OCI-M1 (cell line): ENCODE data around the gene UBAC2.

ENCODE experiments used
- DNase-seq: peaks from one replicate; lab custom pipeline; 2025; lab: John Stamatoyannopoulos, UW

The UBAC2 gene, protein sequence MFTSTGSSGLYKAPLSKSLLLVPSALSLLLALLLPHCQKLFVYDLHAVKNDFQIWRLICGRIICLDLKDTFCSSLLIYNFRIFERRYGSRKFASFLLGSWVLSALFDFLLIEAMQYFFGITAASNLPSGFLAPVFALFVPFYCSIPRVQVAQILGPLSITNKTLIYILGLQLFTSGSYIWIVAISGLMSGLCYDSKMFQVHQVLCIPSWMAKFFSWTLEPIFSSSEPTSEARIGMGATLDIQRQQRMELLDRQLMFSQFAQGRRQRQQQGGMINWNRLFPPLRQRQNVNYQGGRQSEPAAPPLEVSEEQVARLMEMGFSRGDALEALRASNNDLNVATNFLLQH

GRCh38 chr13:99200432-99201167, at the start of gene UBAC2:
UBAC2 (plus strand) TSS chr13:99200854; CDS start chr13:99200909, 55 bp downstream.
- DNase-seq = peak; percentile 98

- peak; percentile 64 for DNase-seq
Measured at GRCh38 chr13:99151516-99151915, 49.1 kb upstream of the UBAC2 start.

DNA sequence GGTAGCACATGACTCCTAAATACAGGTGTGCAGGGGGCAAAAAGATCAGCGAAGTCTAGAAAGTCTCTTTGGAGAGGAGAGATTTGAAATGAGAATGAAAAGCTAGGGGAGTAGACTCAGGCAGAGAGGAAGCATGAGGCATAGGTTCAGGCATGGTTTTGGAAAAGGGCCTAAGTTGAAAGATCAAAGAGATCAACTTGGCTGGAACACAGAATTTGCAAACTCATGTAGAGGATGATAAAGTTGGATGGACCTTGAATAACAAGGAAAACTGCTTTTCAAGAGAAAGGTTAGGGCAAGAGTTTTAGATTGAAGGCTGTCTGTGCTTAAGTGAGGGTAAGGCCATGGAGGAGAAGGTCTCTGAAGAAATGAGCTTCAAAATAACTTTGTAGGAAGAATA, 47.4 kb upstream of the UBAC2 start:
- DNase-seq = peak; percentile 8

DNA sequence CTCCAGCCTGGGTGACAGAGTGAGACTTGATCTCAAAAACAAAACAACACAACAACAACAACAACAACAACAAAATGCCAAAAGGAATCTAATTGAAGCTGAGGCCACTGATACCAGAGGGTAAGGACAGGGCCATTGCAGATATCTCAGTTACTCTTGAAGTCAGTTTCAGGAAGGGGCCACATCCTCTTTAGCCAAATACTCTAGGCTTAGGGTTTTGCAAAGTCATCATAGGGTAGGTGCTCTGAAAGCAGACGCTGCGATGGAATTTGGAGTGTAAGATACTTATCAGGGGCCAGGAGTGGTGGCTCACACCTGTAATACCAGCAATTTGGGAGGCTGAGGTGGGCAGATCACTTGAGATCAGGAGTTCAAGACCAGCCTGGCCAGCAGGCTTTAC, 46.6 kb upstream of the UBAC2 start:
- DNase-seq = peak; percentile 34

DNA sequence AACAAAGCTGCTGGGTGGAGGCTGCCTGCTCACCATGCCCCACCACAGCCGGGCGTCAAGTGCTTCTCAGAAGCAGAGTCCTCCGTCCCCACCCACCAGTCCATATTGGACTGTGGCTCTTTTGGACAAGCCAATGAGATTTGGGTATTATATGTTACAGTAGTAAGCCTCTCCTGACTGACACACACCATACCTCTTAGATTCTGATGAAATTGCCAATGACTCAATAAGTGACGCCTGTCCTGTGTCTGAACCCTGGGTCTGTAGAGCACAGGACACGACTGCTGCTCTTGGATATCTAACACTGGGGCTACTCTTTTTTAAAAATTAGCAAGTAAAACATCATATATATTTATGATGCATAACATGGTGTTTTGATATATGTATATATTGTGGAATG, 44.8 kb upstream of the UBAC2 start:
- no peak for DNase-seq

DNA sequence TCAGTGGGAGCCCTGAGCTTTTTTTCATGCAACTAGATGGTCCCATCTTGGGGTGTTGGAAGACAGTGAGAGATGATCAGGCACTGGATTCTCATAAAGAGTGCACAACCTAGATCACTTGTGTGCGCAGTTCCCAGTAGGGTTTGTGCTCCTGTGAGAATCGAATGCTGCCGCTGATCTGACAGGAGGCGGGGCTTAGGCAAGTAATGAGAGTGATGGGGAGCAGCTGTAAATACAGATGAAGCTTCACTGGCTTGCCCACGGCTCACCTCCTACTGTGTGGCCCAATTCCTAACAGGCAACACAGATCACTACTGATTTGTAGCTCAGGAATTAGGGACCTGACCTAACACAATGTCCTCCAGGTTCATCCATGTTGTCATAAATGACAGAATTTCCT, 43.6 kb upstream of the UBAC2 start:
- DNase-seq = no peak

DNA sequence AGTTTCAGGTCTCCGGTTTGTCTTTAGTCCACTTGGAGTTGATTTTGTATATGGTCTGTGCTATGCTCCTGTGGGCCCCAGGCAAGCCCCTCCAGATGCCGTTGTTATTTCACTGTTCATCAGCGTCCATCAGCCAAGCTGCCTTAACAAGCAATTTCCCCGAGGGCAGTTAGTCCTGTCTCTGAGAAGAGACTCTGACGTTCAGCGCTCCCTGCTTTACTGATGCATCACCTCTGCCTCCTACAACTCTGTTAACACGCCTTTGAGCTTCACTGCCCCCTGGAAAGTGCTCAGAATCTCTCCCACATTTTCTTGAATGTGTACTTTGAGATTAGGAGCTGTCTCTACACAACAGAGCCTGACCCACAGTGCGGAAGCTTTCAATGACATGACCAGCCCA, 41.8 kb upstream of the UBAC2 start:
- DNase-seq = no peak

DNA sequence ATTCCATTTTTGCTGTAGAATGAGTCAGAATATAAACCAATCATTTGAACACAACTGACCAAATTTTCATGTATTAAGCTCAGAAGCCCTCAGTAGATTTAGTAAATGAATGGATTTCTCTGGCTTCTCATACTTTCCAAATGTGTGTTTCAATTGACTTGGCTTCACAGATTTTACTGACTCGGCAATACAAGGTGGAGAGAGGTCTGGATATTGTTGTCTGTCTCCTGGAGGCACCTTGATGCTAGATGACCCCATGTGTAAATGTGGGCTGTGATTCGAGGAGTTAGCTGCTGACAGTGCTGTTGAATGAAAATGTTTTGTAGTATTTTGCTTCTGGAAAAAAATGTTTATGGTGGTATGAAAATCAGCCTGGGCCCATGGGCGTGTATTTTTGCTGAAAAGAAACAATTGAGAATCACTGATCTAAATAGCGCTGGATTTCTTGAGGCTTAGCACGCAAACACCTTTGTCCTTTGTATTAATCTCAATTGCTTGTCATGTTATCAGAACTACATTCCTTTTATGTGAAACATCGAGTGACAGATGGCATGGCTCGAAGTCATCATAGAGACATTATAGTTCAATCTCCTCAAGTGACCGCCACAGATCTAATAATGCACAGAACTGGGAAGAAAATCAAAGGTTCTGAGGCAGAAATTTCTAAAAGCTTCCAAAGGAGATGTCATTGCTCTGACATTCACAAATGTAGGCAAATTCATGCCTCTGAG, 41.2 kb upstream of the UBAC2 start:
- no peak for DNase-seq

- DNase-seq = no peak
Measured at GRCh38 chr13:99160415-99160814, 40.2 kb upstream of the UBAC2 start.

DNA sequence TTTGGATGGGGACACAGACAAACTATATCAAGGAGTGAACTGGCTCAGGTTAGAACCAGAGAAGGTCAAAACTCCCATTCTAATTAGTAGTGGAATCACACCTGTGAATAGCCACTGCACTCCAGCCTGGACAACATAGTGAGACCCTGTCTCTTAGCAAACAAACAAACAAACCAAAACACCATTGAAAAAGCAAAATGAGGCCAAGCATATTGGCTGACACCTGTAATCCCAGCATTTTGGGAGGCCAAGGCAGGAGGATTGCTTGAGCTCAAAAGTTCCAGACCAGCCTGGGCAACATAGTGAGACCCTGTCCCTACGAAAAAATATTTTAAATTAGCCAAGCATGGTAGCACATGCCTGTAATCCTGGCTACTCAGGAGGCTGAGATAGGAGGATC, 39.1 kb upstream of the UBAC2 start:
- no peak for DNase-seq

DNA sequence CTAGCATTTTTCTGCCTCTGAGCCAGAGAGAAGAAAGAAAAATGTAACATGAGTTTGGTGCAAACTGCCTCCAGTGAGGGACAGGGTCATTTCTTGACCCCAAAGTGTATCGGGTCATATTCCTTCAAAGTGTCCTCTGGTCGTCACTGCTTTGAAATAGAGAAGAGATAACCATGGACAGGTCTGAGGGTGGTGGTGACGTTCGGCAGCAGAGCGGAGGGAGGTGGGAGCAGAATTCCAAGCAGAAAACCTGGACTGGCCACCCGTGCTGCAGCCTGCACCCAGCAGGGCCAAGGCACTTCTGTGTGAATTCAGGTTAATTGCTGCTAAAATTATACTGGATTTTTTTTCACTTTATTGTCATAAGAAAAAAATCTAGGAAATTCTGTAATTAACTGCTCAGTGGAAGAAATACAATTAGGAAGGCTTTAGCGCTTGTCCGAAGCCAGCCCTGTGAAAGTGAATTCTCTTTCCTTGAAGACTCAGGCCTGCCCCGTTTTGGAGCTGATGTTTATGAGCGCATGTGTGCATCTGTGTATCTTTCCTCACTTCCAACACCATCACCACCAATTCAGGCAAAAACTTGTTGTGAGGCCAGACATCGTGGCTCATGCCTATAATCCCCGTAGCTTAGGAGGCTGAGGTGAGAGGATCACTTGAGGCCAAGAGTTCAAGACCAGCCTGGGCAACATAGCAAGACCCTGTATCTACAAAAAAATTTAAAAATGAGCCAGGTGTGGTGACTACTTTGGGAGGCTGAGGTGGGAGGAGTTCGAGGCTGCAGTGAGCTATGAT, 37.9 kb upstream of the UBAC2 start:
- no peak for DNase-seq

GRCh38 chr13:99164226-99164625, 36.4 kb upstream of the UBAC2 start:
- DNase-seq = no peak

DNA sequence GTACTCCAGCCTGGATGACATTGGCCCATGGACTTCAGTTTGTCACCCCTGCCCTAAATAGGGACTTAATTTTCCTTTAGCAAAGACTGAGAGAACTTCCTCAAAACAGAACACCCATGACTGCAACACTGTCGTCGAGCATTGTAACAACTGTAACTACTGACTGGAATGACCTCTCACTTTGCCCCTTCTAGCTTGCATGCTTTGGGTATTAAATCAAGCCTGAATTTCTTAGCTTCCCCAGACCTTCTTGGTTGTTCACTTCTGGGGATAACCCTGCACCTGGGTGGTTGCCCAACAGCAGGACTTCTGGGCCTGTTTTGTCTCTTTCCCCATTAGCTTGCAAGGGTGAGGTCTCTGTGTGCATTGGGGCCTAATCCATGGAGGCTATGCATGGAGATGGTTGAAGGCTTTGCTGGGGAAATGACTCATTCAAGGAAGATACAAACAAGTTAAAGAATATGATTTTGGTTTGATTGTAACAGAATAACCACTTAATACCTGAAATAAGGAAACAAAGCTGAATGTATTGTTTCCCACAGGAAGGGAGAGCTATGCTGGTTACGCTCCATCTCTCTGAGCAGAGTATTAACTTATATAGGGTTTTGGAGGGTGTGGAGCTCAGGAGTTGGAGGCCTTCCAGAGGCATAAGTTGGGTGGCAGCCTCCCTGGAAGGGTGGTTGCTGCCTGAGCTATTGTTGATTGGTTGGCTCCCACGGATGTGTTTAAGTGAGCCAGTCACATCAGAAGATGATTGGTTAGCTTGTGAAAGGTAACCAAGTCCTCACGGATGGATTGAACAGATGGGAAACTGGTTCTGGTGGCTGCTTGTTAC, 34.7 kb upstream of the UBAC2 start:
- DNase-seq = no peak

GRCh38 chr13:99172951-99173350, 27.7 kb upstream of the UBAC2 start:
- no peak for DNase-seq

DNA sequence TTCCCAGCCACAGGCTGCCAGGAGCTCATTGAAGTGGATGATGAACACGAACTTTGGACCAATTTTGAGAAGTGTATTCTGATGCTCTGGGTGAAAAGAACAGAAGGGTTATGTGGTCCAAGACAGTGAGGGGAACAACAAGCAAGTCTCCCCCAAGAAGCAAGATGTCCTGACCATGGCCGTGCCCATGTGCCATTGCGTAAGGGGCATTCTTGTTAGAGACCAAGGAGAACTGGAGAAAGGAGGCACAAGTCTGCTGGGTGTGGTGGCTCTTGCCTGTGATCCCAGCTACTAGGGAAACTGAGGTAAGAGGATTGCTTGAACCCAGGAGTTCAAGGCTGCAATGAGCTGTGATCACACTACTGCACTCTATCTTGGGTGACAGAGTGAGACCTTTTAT, 27.0 kb upstream of the UBAC2 start:
- DNase-seq = no peak

DNA sequence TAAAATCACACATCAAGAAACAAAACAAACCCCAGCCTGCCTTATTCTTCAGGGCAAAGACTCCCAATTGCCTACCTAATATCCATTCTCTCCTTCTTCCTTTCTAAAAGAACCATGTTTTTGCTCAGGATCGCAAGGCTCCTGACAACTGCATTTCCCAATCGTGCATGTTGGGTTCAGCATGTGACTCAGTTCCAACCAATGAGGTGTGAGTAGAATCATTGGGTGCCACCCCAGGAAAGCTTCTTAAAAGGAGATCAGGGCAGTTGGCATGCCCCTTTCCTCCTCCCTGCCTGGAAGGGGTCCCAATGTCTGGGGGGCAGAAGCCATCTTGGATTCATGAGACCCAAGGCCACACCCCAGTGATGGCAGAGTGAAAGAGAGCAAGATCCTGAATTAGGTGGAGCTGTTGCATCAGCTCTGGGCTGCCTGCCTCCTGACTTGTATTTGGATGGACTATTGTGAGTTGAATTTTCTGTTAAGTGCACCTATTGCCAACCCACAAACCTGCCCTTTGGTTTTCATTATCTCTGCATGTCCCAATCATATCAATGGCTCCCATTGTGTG, 26.0 kb upstream of the UBAC2 start:
- DNase-seq = no peak

DNA sequence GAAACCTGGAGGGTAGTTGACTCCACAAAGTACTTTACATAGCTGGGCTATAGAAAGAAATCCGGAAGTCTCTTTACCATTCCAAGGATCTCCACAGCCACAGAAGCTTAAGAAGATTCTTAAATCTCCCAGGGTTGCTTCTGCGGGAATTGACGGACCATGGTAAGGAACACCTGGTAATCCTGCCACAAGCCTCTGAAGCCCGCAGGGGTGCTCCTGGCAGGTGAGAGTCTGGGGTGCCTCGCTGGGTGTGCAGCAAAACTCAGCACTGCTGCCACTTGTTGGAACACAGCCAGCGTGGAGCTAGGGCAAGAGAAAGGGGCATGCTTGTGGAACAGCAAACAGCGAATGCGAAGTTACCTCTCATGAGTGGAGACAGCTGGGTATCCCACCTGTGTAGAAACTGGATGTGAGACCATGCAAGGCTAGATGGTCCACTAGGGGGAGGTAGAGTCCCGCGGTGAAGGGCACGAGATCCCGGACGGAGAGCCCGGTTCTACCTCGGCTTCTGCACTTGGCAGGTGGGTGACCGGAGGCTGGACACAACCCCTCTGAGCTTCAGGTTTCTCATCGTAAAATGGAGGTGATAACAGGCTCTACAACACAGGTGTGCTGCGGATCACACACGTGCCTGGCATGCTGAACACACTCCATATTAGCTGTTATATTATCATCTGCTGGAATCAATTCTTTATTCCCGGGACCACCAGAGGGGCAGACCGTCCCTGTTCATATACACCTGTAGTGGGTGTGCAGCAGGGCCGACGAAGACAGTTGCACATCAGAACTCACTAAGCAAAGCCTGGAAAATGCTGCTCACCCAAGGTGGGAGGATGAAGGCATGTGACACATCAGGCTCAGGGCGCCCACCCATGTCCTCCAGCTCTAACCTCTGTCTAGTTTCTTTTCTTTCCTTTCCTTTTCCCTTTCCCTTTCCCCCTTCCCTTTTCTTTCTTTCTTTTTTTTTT, 24.1 kb upstream of the UBAC2 start:
- DNase-seq = peak; percentile 76

DNA sequence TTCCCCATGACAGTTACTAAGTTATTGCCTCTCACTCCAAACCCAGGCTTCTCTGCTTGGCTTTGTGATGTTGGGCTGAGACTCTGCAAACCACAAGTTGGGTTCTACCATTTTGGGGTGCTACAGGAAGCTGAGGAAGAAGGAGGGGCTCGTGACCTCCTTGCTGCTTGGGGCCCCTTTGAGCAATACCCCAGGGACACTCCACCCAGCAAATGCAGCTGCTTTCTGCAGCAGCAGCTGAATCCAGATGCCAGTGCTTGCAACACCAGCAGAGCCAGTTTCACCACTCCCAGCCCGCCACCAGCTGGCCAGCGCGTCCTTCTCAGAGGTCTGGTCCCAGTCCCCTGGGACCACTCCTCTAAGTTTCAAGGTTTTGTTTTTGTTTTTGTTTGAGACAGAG, 22.0 kb upstream of the UBAC2 start:
- no peak for DNase-seq

DNA sequence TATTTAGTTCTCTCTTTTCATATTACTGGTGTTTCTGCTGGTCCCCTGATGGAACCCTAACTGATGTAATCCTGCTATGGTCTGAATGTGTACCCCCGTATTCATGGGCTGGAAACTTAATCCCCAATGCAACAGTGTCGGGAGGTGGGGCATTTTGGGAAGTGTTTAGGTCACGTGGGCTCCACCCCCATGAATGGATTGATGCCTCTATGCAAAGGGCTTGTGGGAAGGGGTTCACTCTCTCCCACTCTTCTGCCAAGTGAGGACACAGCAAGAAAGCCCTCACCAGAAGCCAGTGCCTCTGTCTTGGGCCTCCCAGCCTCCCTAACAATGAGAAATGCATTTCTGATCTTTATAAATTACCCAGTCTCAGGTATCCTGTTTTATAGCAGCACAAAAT, 21.2 kb upstream of the UBAC2 start:
- no peak for DNase-seq

DNA sequence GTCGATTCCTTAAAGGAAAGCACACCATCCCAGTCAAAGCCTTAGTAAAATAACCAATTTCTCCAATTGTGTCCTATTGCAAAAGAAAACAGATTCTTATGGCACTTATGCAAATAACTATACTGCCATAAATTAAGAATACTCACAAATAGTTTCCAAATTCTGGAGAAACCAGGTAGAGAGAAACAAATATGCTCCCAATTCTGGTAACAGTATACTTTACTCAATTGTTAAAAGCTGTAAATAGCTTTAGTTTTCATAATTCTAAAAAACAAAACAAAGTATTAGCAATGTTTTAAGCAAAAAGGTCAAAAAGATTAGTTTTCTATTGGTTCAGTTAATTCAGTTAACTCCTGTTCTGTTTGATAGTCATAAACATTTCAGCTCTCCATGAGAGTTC, 18.2 kb upstream of the UBAC2 start:
- DNase-seq = peak; percentile 54
